Testis (tissue), 3 donors: ENCODE measurements around the gene SETD2. TPM values are rescaled to one million over a fixed set of nuclear protein-coding genes. Genes with fewer than 3 reads are reported as not detected.

Experiments
- DNase-seq: peaks from one replicate; pipeline ENCODE4 v3.0.0-alpha.2; 2019
- H3K27ac ChIP-seq, 2 donors: fragments of 200-600 bp; sonication (generic); one replicate each; pipeline ENCODE4 v1.5.1; 2019
- H3K27me3 ChIP-seq: fragments of 200-600 bp; sonication (generic); one replicate; pipeline ENCODE4 v1.5.1; 2019
- H3K36me3 ChIP-seq: fragments of 200-600 bp; sonication (generic); one replicate; pipeline ENCODE4 v1.5.1; 2017; ENCODE audit warnings: low read depth; ENCODE audit errors: missing control alignments
- H3K4me1 ChIP-seq: fragments of 200-600 bp; sonication (generic); one replicate; pipeline ENCODE4 v1.5.1; 2019
- H3K4me3 ChIP-seq, 2 donors: fragments of 200-600 bp; sonication (generic); one replicate each; pipeline ENCODE4 v1.5.1; 2017 to 2019
- H3K9me3 ChIP-seq: fragments of 200-600 bp; sonication (generic); one replicate; pipeline ENCODE4 v1.5.1; 2017
- CTCF ChIP-seq, 3 experiments: fragments of 450-650 bp in 2 of 3; fragments of 200-600 bp in 1 of 3; sonication (generic) in 1 of 3; IDR thresholded peaks; one replicate each; pipeline ENCODE4 v1.5.1; 2016 to 2019; ENCODE audit warnings: antibody characterized with exemption in 3 of 3, mild to moderate bottlenecking in 2 of 3, moderate library complexity in 1 of 3
- POLR2A ChIP-seq: fragments of 450-650 bp; IDR thresholded peaks from one replicate; pipeline ENCODE4 v1.6.1; 2017; ENCODE audit warnings: antibody characterized with exemption, mild to moderate bottlenecking, moderate library complexity
- WGBS, 2 donors: methylation state at CpG; one replicate each; pipeline ENCODE4 v1.1.5; 2018; 5-methylcytosine and 5-hydroxymethylcytosine counted together
- intact Hi-C: fragments of 100-400 bp; cut with DNase I; formaldehyde crosslinking; loops from one replicate; pipeline ENCODE4 v1.15.1; 2023; ENCODE audit warnings: low total_unique reads
- polyA plus RNA-seq: library from polyadenylated mRNA; stranded (reverse); fragments of 350-450 nt; fragmentation: Illumina TruSeq; extraction: RNeasy Lipid Tissue Mini Kit (QIAGEN cat#74804); gene quantifications from one replicate; pipeline ENCODE4 v1.2.3, GENCODE V29; 2014; ENCODE audit warnings: low read depth, low replicate concordance; ENCODE audit not compliant: insufficient read depth
- total RNA-seq, 2 donors: library from RNA; depleted of rRNA; stranded (reverse); fragments of >200 nt; gene quantifications; one replicate each; pipeline ENCODE4 v1.2.3, GENCODE V29; 2016

SETD2 gene
- total and polyA plus RNA-seq, 3 donors from 2014 or later = 37.1 to 95.2 (median 76.7) TPM

- Histone ChIP-seq H3K36me3 (no peaks in the 10 kb centered on the region), H3K27ac (no peak overlapping the region), H3K27me3 (no peaks in the 10 kb centered on the region), H3K4me3 (no peak overlapping the region), H3K9me3 (no peaks in the 10 kb centered on the region), H3K4me1 (no peaks in the 10 kb centered on the region)
- DNase-seq = no peak
- intact Hi-C loops = no loop called here
- TF ChIP-seq CTCF (IDR thresholded peaks at IDR 0.05) (no peak), POLR2A (no peak)
- WGBS, 2 donors = 88 to 95% methylated on average over 9 of the region's 9 CpGs
Measured at GRCh38 chr3:46992231-46992630, 171.7 kb downstream of the SETD2 start.

GRCh38 chr3:46991406-46992165 lies 172.3 kb downstream of the SETD2 start:
- Histone ChIP-seq H3K27me3 (no peaks in the 10 kb centered on the region), H3K36me3 (no peaks in the 10 kb centered on the region), H3K9me3 (no peaks in the 10 kb centered on the region), H3K4me1 (no peaks in the 10 kb centered on the region), H3K27ac (no peak overlapping the region), H3K4me3 (no peak overlapping the region)
- TF ChIP-seq CTCF (IDR thresholded peaks at IDR 0.05) = no peak
- no peak for TF ChIP-seq POLR2A
- intact Hi-C loops = no loop called here
- DNase-seq = no peak
- 96 to 97% methylated on average over 12 to 16 of the region's 16 CpGs for WGBS, 2 donors

DNA sequence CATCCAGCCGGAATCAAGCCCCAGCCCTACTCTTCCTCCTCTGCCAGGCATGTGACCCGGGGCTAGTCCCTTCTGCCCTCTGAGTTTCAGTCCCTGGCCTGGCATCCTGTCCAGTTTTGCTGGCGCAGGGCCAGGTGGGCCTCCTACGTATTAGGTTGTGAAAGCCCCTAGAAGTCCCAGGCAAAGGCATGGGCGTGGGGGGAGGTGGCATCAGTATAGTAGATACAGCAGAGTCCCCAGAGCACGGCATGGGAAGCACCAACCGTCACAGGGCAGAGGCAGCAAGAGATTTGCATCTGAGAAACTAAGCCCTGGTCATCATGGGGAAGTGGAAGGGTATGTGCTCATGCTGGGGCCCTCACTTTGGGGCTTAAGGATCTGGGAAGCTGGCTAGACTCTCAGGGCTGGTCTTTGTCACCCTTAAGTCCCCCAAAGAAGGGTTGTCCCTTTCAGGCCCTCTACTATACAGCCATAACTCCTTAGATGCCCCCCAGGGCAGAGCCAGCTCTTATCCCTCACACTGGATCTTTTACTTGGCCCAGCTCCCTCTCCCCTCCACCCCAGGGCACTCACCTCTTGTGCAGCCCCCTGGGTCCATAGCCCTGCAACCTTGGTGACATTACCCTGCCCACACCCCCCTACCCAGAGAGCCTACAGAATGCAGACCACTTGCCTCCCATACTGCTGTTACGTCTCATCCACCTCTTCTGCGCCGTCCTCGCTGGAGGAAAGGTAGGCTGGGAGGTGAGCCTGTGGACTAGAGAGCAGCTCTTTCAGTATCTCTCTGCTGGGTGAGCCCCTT lies 173.1 kb downstream of the SETD2 start:
- WGBS, 2 donors = 78% methylated on average over 9 to 11 of the region's 11 CpGs
- TF ChIP-seq CTCF (IDR thresholded peaks at IDR 0.05) = no peak
- TF ChIP-seq POLR2A = no peak
- H3K36me3 ChIP-seq = no peaks in the 10 kb centered on the region

GRCh38 chr3:46989146-46989810 lies 174.6 kb downstream of the SETD2 start:
- Histone ChIP-seq H3K4me1 (no peaks in the 10 kb centered on the region), H3K9me3 (no peaks in the 10 kb centered on the region), H3K36me3 (no peaks in the 10 kb centered on the region), H3K27me3 (no peaks in the 10 kb centered on the region), H3K27ac (no peak overlapping the region), H3K4me3 (no peak overlapping the region)
- intact Hi-C loops = no loop called here
- 87 to 89% methylated on average over 10 to 17 of the region's 17 CpGs for WGBS, 2 donors
- no peak for DNase-seq
- TF ChIP-seq POLR2A (no peak), CTCF (IDR thresholded peaks at IDR 0.05) (no peak)

More for the DNA sequence above, 173.1 kb downstream of the SETD2 start:
- Histone ChIP-seq H3K9me3 (no peaks in the 10 kb centered on the region), H3K27me3 (no peaks in the 10 kb centered on the region), H3K27ac (no peak overlapping the region), H3K4me3 (no peak overlapping the region), H3K4me1 (no peaks in the 10 kb centered on the region)
- intact Hi-C loops = no loop called here
- peak; percentile 39 for DNase-seq
